Fibroblast of peridontal ligament (primary cell): ENCODE results near the gene ADGRV1.
A peak's percentile ranks its signal among the peaks of the same experiment; 100 is the strongest.
"Not testable (repeated sequence)": the region's sequence is repeated elsewhere in the genome, so short reads cannot be mapped to it uniquely, and the experiment has no call there.

ENCODE experiments used
- DNase-seq: peaks from one replicate; pipeline ENCODE4 v3.0.0-alpha.2; 2010; ENCODE audit errors: extremely low read depth

ADGRV1 gene

DNA sequence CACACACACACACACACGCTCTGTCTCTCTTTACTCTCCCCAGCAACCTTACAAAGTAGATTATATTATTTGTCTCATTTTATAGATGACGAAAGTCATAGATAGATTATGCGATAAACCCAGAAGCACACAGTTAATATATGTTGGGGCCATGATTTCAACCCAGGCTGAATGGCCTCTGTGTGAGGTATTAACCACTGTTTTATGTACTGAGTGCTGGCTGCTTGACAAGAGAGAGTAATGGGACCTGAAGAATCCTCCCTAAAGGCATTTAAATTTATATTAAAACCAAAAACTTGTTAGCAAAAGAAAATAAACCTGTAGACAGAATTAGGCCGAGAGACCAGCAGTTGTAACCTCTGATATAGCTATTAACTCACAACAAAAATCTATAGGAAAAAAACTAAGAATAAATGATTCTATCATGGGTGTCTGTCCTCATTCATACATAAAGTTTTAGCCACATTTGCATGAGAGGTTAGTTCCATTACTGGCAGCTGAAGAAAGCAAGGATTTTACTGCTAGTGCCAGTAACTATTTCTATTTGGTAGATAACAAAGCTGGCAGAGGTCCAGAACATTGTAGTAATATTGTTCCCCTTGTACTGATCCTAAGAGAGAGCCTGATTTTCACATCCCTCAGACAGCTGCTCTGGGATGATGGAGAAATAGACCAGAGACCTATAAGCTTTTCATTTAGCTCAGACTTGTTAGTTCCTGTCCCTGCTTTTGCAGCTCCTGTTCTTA, 250.9 kb downstream of the ADGRV1 start:
- no peak for DNase-seq

DNA sequence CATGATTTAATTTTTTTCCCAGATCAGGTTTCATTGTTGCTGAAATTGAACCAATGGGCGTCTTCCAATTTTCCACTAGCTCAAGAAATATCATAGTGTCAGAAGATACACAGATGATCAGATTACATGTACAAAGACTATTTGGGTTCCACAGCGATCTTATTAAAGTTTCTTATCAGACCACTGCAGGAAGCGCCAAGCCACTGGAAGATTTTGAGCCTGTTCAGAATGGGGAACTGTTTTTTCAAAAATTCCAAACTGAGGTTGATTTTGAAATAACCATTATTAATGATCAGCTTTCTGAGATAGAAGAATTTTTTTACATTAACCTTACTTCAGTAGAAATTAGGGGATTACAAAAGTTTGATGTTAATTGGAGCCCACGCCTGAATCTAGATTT, 251.6 kb downstream of the ADGRV1 start:
- DNase-seq = no peak

DNA sequence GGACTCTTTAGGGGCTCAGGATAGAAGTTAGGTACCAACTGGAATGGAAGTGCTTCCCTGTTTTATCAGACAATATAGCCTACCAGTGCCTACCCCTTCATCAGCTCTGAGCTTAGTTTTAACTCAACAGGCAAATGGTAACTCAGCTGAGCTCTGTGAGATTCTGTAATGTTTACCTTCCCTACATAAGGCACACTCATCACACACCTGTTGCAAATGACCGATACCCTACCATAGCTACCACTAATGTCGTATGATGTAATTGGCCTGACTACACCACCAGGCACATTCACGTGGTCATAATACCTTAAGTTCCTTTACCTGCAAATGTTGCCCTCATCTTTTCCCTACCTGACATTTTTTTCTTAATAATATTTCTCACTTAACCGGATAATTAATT, 254.8 kb downstream of the ADGRV1 start:
- no peak for DNase-seq

DNA sequence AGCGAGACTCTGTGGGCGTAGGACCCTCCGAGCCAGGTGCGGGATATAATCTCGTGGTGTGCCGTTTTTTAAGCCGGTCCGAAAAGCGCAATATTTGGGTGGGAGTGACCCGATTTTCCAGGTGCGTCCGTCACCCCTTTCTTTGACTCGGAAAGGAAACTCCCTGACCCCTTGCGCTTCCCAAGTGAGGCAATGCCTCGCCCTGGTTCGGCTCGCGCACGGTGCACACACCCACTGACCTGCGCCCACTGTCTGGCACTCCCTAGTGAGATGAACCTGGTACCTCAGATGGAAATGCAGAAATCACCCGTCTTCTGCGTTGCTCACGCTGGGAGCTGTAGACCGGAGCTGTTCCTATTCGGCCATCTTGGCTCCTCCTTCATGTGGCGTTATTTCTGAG, 263.5 kb downstream of the ADGRV1 start:
- not testable (repeated sequence) for DNase-seq

DNA sequence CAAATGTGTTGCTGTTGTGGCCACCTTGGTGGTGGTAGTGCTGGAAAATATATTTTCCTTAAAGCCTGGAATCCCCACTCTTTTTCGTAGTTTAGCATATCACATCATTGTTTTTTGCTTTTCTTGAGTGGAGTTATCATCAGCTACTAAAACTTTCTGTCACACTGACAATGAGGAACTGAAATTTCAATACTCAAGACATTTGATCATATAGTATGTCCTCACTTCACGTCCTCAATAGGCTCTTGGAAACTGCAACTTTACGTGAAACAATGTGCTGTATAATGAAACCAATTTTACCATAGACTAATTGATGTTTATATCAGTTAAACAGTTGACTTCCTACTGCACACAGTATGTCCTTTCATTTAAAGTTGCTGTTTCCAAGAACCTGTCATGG, 265.8 kb downstream of the ADGRV1 start:
- no peak for DNase-seq

DNA sequence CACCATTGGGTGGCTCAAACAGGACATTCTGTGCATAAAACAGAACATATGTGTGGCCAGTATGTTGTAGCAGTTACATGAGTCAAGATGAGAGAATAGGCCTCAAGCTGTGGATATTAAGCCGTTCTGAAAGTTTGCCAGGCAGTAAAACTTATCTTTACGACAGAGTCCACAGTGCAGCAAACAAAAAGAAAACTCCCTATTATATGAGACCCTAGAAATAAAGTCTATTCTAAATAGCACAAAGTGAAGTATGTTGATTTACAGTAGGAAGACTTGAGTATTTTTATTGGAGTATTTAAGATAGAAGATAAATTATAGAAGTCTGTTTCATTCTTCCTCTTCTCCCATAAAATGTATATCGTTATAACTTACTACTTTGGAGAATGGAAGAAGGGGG, 271.5 kb downstream of the ADGRV1 start:
- no peak for DNase-seq

DNA sequence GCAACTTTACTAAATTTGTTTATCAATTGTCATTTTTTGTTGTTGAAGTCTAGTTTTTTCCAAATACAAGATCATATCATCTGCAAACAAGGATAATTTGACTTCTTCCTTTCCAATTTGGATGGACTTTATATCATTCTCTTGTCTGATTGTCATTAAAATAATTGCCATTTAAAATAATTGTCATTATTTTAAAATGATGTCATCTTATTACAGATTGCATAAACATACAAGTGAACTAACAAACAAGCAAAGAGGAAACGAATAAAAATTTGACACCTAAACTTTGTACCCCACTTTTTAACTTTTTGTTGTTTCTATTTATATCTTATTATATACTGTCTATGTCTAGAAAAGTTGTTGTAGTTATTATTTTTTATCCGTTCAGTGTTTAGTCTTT, 275.2 kb downstream of the ADGRV1 start:
- no peak for DNase-seq

DNA sequence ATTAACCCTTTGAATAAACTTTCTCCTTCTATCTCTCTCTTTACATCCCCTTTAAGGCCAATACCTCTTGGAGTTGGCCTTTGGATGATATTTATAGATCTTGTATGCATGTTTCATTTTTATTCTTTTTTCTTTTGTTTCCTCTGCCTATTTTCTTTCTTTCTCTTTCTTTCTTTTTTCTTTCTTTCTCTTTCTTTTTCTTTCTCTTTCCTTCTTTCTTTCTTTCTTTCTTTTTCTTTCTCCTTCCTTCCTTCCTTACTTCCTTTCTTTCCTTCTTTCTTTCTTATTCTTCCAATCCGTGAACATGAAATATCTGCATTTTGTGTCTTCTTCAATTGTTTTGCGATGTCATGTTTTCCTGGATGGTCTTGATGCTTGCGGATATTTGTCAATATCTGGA, 276.1 kb downstream of the ADGRV1 start:
- no peak for DNase-seq

DNA sequence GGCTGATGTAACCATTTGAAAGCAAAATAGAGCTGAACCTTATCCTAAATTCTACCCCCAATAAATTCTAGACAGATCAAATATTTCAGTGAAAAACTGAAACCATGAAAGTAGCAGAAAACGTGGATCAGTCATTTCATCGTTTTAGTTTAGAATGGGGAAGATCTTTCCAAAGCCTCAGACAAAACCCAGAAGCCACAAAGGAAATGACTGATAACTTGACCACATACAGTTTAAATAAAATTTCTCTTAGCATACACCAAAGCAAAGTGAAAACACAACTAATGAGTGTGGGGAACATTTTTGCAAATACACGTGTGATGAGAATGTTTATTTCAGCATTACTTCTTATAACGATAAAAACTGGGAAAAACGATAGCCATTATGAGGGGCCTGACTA, 284.8 kb downstream of the ADGRV1 start:
- DNase-seq = peak; percentile 3

DNA sequence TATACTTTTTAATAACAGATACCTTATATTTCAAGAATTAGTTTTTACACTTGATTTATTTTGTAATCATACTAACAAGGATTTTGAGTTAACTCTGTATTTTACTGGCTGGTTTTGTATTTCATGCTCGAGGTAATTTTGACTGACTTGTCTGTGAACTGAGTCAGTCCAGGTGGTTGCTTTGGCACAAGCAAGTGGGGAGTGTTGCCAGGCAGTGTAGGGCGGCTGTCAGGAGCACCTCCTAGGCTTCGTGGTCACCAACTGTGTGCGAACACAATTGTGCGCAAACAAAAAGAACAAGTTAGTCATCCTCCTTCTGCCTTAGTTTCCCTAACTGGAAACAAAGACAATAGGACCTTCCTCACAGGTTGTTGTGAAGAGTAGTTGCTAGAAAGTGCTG, 286.3 kb downstream of the ADGRV1 start:
- no peak for DNase-seq

DNA sequence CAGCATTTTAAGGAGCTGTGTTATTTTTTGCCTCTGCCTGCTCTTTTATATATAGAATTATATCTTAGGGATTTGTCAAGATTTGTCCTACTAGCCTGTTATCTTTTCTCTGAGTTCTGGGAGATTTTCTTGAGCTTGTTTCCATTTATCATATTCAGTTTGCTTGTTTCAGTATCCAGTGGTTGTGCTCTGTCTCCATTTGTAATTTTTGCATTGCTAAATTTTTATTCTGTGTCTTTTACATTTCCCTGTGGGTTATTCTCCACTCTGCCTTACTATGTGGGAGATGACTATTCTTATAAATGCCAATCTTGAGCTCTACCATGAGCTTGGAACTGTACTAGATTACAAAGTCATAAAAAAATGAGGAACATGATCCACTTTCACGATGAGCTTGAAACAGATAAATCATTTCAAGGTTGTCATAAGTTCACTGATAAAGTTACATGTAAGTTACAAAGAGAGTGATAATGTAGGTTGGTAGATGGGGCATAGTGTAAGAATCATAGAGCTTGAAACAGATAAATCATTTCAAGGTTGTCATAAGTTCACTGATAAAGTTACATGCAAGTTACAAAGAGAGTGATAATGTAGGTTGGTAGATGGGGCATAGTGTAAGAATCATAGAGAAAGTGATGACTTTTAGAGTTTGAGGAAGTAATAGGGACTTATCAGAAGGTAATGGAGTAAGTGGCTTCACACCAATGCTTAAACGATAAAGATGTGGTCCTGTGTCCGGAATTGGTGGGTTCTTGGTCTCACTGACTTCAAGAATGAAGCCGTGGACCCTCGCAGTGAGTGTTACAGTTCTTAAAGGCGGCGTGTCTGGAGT, 287.3 kb downstream of the ADGRV1 start:
- DNase-seq = no peak

DNA sequence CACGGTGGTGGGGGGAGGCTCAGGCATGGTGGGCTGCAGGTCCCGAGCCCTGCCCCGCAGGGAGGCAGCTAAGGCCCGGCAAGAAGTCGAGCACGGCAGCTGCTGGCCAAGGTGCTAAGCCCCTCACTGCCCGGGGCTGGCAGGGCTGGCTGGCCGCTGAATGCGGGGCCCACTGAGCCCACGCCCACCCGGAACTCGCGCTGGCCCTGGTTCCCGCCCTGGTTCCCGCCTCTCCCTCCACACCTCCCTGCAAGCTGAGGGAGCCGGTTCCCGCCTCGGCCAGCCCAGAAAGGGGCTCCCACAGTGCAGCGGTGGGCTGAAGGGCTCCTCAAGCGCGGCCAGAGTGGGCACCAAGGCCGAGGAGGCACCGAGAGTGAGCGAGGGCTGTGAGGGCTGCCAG, 289.0 kb downstream of the ADGRV1 start:
- DNase-seq = not testable (repeated sequence)

DNA sequence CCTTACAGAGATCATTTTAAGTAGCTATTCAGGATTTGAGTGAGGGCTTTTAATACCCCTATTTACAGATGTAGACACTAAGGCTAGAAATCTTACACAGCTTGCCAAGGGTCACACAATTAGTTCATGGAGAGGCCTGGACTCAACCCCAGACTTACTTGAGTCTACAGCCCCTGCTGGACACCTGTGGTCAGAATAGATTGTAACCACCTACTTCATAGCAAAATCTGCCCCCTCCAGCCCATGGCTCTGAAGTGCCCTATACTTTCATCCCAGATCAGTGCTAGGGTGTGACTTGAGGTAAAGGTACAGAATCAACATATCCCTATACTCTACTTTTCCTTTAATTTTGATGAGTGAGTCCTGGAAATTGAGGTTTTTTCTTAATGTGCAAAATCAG, 291.3 kb downstream of the ADGRV1 start:
- no peak for DNase-seq

DNA sequence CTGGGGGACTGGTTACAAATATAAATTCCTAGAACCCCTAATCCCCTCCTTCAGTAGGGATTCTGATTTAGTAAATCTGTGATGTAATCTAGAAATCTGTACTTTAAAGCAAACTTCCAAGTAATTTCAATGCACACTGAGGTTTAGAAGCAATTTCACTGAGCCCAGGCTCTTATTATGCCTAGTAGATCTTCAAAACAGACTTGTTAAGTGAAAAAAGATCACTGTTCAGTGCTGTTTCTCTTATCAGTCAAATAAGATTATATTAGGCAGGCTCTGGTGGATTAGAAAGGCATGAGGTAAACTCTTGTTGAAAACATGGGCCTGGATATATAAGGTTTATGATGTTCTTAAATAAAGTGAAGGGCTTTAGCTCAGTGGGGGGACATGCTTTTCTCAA, 293.9 kb downstream of the ADGRV1 start:
- no peak for DNase-seq

DNA sequence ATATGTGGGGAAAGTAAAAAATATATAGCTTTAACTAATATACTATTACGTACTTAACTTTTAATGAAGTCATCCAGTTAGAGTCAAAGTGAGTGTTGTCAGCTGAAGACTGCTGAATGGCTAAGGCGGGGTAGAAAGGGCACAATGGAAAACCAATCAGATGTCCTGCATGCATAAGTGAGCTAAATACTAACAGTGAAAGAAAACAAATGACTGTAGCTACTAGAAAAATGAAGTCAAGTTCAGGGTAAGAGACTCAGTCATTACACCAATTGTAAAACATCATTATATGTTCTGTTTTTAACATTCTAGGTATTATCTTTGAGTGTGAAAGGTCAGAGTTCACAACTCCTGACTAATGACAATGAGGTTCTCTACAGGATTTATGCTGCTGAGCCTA, 295.2 kb downstream of the ADGRV1 start:
- no peak for DNase-seq

DNA sequence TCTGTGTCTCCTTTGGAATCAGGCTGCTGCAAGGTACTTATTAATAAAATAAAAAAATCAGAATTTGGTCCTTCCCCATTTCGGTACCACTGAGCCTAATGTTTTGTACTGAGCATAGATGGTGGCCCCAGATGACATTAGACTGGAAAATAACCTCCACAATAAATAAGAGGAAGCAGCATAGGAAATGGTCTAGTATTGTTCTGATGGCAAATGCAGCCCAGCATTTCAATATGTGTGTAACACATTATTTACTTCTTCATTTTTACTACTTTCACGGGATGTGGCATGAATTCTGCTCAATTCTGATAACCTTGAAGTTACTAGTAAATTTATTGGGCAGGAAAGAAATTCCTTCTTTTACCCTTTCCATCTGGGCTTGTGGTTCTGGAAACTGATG, 295.6 kb downstream of the ADGRV1 start:
- DNase-seq = no peak

DNA sequence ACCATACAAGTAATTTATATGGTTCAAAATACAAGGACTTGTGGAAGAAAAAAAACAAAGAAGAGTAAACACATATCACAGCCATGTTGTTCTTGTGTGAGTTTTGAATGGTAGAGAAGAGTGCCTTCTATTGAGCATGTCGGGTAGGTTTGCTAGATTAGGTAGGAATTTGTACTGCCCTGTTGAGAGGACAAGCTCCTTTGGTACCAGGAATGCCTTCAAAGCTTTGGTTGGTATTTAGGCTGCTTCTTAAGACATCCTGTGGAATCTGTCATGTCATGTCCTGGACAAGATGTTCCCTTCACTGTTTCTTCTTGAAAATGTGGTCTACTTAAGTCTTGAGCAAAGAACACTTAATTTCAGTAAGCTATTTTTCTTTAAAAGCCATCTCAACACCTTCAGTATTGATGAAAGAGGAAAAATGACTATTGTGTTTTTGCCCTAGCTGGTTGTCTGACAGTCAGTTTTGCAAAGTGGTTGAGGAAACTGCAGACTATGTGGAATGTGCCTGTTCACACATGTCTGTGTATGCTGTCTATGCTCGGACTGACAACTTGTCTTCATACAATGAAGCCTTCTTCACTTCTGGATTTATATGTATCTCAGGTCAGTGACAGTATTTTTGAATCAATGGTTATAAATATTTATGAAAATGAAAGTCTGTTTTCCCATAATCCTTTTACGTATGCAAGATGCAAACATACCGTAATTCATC, 296.9 kb downstream of the ADGRV1 start:
- no peak for DNase-seq

DNA sequence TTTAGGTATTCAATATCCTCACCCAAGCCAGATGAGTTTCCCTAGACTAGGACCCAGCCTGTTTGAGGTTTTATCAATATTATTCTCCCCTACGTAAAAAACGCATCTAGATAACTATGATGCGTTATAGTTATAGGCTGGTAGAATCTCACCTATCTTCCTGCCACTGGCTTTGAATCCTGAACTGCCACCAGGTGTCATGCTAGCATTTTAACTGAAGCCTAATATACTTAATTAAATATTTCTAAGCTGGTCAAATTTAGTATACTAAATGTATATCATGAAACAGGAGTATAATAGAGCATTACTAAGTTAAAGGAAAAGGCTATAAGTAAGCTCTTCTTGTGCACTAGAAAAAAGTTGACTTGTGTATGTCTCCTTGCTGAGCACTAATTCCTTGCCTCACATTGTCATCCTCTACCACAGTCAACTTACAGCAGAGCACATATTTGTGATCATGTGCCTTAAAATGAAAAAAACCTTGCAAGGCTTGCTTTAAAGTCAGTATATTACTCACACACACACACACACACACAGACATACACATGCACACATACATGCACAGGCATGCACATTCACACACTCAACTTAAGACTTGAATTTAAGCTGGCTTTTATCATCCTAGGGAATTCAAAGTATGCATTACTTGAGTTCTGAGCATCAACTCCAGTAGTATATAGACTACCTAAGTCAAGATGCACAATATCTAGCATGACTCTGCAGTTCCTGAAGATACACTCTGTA, 303.4 kb downstream of the ADGRV1 start:
- DNase-seq = no peak

DNA sequence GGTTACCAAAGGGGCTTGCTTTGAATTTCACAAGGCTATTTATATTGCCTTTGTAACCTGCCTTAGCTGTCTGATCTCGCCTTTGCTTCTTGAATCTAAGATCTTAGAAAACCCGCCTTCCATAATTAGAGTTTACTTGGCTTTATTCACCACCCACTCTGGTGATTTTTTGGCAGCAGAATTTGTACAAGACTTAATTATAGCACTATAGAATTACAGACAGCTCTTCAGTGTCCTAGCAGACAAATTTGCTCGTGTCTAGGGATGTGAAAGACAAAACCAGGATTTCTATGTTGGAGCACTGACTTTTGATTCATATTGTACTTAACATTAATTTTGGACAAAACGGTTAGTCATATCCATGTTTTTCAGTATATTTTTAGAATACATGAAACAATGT, 306.6 kb downstream of the ADGRV1 start:
- no peak for DNase-seq

DNA sequence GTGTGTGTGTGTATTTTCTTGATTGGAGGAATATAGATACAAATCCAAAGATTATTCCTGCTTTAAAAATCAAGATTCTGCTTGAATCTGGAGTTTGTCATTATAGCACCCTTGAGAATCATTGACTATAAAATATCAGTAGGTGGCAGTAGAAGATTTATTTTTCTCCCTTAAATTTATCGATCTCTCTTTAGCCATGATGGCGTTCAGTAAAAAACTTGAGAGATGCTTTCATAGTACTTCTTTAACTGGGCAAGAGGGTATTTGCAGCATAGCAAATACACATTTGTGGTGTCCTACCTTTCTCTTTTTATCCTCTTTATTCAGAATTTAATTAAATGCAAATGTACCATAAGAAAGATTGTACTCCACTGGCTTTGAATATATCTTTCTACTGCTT, 307.7 kb downstream of the ADGRV1 start:
- DNase-seq = peak; percentile 66

DNA sequence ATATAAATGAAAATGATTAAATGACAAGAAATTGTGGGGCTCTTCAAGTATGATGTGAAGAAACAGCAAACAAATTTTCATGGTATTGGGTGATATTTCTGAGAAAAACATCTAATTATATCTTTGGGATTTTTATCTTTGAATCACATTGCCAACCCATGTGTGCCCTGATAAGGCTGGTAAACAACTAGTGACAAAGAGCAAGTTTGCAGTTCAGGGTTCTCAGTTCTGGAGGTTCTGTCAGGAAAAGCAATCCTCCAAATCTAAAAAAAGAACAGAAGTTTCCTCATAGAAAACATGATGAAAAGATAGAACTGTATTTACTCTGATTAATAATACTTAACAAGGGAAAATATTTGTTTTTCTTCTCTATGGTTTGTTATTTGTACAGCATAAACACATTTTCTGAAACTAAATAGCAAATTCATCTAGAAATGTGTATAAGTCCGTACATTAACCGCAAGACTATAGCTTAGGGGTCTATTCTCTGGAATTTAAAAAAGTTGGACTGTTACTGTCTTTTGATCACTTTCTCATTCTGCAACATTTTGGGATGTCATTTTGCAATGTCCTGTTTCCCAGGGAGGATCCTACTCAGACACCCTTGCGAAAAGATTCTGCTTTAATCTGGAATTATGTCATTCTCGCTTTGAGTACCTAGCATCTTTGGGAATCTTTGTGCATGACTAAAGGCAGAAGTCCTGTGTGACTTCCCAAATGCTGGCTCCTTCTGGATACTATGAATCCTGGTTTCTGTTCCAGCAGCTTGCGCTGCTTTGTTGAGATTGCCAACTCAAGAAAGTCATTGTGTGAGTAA, 308.5 kb downstream of the ADGRV1 start:
- DNase-seq = peak; percentile 6
